CD4-positive, alpha-beta T cell treated with Interleukin-15 for 1 hour (primary cell): ENCODE results near the gene EREG.

Source experiments
- DNase-seq: peaks from one replicate; pipeline ENCODE4 v3.0.0-alpha.2; 2020

Gene EREG

GRCh38 chr4:74433043-74433442 is 68.1 kb downstream of the EREG start:
- DNase-seq: no peak

GRCh38 chr4:74433541-74434172 is 68.7 kb downstream of the EREG start:
- DNase-seq: no peak

- no peak for DNase-seq
These were observed 70.4 kb downstream of the EREG start for GRCh38 chr4:74435296-74435695.

- DNase-seq: no peak
These were observed 72.9 kb downstream of the EREG start for GRCh38 chr4:74437866-74438265.
